Central memory CD8-positive, alpha-beta T cell (primary cell): Measurements from ENCODE around the gene PIK3C3.
"Not testable (repeated sequence)": the region's sequence is repeated elsewhere in the genome, so short reads cannot be mapped to it uniquely, and the experiment has no call there.

Source experiments
- ATAC-seq: fragments of 150-1000 bp; cut with Tn5 transposase; replicated peaks from 2 replicates; pipeline ENCODE4 v1.10.0; 2022; ENCODE audit warnings: mild to moderate bottlenecking, moderate FRiP score, moderate number of reproducible peaks; ENCODE audit not compliant: poor library complexity, severe bottlenecking; ENCODE audit errors: extremely low read depth
- DNase-seq, 2 donors: peaks; one replicate each; pipeline ENCODE4 v3.0.0; 2021; ENCODE audit warnings: low spot score in 2 of 2
- H3K27ac Mint-ChIP-seq: one replicate; pipeline ENCODE4 v1.8.0; 2022; ENCODE audit warnings: low read depth, mild to moderate bottlenecking, moderate library complexity, mixed read lengths
- H3K27me3 Mint-ChIP-seq: one replicate; pipeline ENCODE4 v1.8.0; 2022; ENCODE audit warnings: mixed read lengths
- H3K36me3 Mint-ChIP-seq: one replicate; pipeline ENCODE4 v1.8.0; 2022; ENCODE audit warnings: mild to moderate bottlenecking, moderate library complexity, mixed read lengths; ENCODE audit not compliant: insufficient read depth
- H3K4me1 Mint-ChIP-seq: one replicate; pipeline ENCODE4 v1.8.0; 2022; ENCODE audit warnings: mixed read lengths
- H3K4me3 Mint-ChIP-seq: one replicate; pipeline ENCODE4 v1.8.0; 2022; ENCODE audit warnings: mild to moderate bottlenecking, moderate library complexity, mixed read lengths
- H3K9me3 Mint-ChIP-seq: one replicate; pipeline ENCODE4 v1.8.0; 2022; ENCODE audit warnings: mixed read lengths

PIK3C3 gene

GRCh38 chr18:42001801-42002200, 46.8 kb downstream of the PIK3C3 start:
- Mint-ChIP-seq H3K9me3 (no peaks in the 10 kb centered on the region), H3K27ac (no peak overlapping the region), H3K27me3 (no peaks in the 10 kb centered on the region), H3K4me3 (no peak overlapping the region), H3K36me3 (peaks cover 39% of the 10 kb centered on the region), H3K4me1 (peaks cover 7% of the 10 kb centered on the region)
- ATAC-seq: no peak
- no peak for DNase-seq

GRCh38 chr18:42004653-42005052, 49.6 kb downstream of the PIK3C3 start:
- peaks cover 36% of the 10 kb centered on the region for H3K36me3 Mint-ChIP-seq
- no peaks in the 10 kb centered on the region for H3K27me3 Mint-ChIP-seq
- H3K9me3 Mint-ChIP-seq: no peaks in the 10 kb centered on the region
- H3K4me3 Mint-ChIP-seq: no peak overlapping the region
- H3K4me1 Mint-ChIP-seq: peaks cover 7% of the 10 kb centered on the region
- H3K27ac Mint-ChIP-seq: no peak overlapping the region
- ATAC-seq (no peak), DNase-seq (no peak)

- Mint-ChIP-seq H3K27me3 (no peaks in the 10 kb centered on the region), H3K4me3 (no peak overlapping the region), H3K36me3 (peaks cover 34% of the 10 kb centered on the region), H3K9me3 (no peaks in the 10 kb centered on the region), H3K4me1 (peaks cover 13% of the 10 kb centered on the region), H3K27ac (no peak overlapping the region)
- DNase-seq (no peak), ATAC-seq (no peak)
Observed at GRCh38 chr18:42005782-42006181, 50.7 kb downstream of the PIK3C3 start.

- H3K4me3 Mint-ChIP-seq, H3K4me1 Mint-ChIP-seq, H3K27me3 Mint-ChIP-seq, ATAC-seq, H3K9me3 Mint-ChIP-seq, H3K27ac Mint-ChIP-seq, DNase-seq: not testable (repeated sequence)
- peaks cover 36% of the 10 kb centered on the region for H3K36me3 Mint-ChIP-seq
Observed at GRCh38 chr18:42009457-42009856, 54.4 kb downstream of the PIK3C3 start.

GRCh38 chr18:42011053-42011452, 56.0 kb downstream of the PIK3C3 start:
- Mint-ChIP-seq H3K4me1 (peaks cover 9% of the 10 kb centered on the region), H3K27me3 (no peaks in the 10 kb centered on the region), H3K9me3 (no peaks in the 10 kb centered on the region), H3K27ac (no peak overlapping the region), H3K4me3 (no peak overlapping the region), H3K36me3 (peaks cover 38% of the 10 kb centered on the region)
- DNase-seq (no peak), ATAC-seq (no peak)

GRCh38 chr18:42018831-42019230, 63.8 kb downstream of the PIK3C3 start:
- H3K9me3 Mint-ChIP-seq: no peaks in the 10 kb centered on the region
- H3K36me3 Mint-ChIP-seq: peaks cover 22% of the 10 kb centered on the region
- ATAC-seq (no peak), DNase-seq (no peak)
- H3K4me1 Mint-ChIP-seq: no peaks in the 10 kb centered on the region
- no peak overlapping the region for H3K27ac Mint-ChIP-seq
- H3K4me3 Mint-ChIP-seq: no peak overlapping the region
- H3K27me3 Mint-ChIP-seq: no peaks in the 10 kb centered on the region

- H3K27me3 Mint-ChIP-seq: no peaks in the 10 kb centered on the region
- peaks cover 14% of the 10 kb centered on the region for H3K4me1 Mint-ChIP-seq
- H3K36me3 Mint-ChIP-seq: peaks cover 9% of the 10 kb centered on the region
- peak overlapping the region; percentile 14 for H3K27ac Mint-ChIP-seq
- H3K9me3 Mint-ChIP-seq: no peaks in the 10 kb centered on the region
- ATAC-seq (no peak), DNase-seq (no peak)
- H3K4me3 Mint-ChIP-seq: no peak overlapping the region
Observed at GRCh38 chr18:42024131-42024530, 69.1 kb downstream of the PIK3C3 start.

GRCh38 chr18:42025491-42025890, 70.5 kb downstream of the PIK3C3 start:
- H3K4me1 Mint-ChIP-seq: peaks cover 14% of the 10 kb centered on the region
- peak overlapping the region; percentile 29 for H3K27ac Mint-ChIP-seq
- ATAC-seq (no peak), DNase-seq (no peak)
- H3K4me3 Mint-ChIP-seq: no peak overlapping the region
- no peaks in the 10 kb centered on the region for H3K27me3 Mint-ChIP-seq
- peaks cover 17% of the 10 kb centered on the region for H3K36me3 Mint-ChIP-seq
- no peaks in the 10 kb centered on the region for H3K9me3 Mint-ChIP-seq

- no peaks in the 10 kb centered on the region for H3K27me3 Mint-ChIP-seq
- H3K4me1 Mint-ChIP-seq: peaks cover 14% of the 10 kb centered on the region
- H3K36me3 Mint-ChIP-seq: peaks cover 21% of the 10 kb centered on the region
- peak overlapping the region; percentile 49 for H3K27ac Mint-ChIP-seq
- H3K9me3 Mint-ChIP-seq: no peaks in the 10 kb centered on the region
- no peak overlapping the region for H3K4me3 Mint-ChIP-seq
- ATAC-seq (no peak), DNase-seq (no peak)
Observed at GRCh38 chr18:42025974-42026625, 71.1 kb downstream of the PIK3C3 start.

- DNase-seq (no peak), ATAC-seq (peak; percentile 43)
- Mint-ChIP-seq H3K4me3 (no peak overlapping the region), H3K27me3 (no peaks in the 10 kb centered on the region), H3K4me1 (peaks cover 14% of the 10 kb centered on the region), H3K36me3 (peaks cover 25% of the 10 kb centered on the region), H3K9me3 (no peaks in the 10 kb centered on the region), H3K27ac (no peak overlapping the region)
Observed at GRCh38 chr18:42028247-42028832, 73.3 kb downstream of the PIK3C3 start.

- Mint-ChIP-seq H3K36me3 (peaks cover 31% of the 10 kb centered on the region), H3K9me3 (no peaks in the 10 kb centered on the region), H3K27me3 (no peaks in the 10 kb centered on the region), H3K4me3 (no peak overlapping the region), H3K27ac (no peak overlapping the region), H3K4me1 (peaks cover 14% of the 10 kb centered on the region)
- DNase-seq: no peak
- no peak for ATAC-seq
Observed at GRCh38 chr18:42029092-42029491, 74.1 kb downstream of the PIK3C3 start.

- Mint-ChIP-seq H3K27me3 (no peaks in the 10 kb centered on the region), H3K36me3 (peaks cover 38% of the 10 kb centered on the region), H3K9me3 (no peaks in the 10 kb centered on the region), H3K27ac (no peak overlapping the region), H3K4me1 (peaks cover 4% of the 10 kb centered on the region), H3K4me3 (no peak overlapping the region)
- no peak for DNase-seq
- no peak for ATAC-seq
Observed at GRCh38 chr18:42030586-42031182, 75.7 kb downstream of the PIK3C3 start.

GRCh38 chr18:42032447-42032846, 77.4 kb downstream of the PIK3C3 start:
- peaks cover 44% of the 10 kb centered on the region for H3K36me3 Mint-ChIP-seq
- H3K4me1 Mint-ChIP-seq: no peaks in the 10 kb centered on the region
- H3K9me3 Mint-ChIP-seq: no peaks in the 10 kb centered on the region
- no peak overlapping the region for H3K4me3 Mint-ChIP-seq
- DNase-seq (no peak), ATAC-seq (no peak)
- H3K27ac Mint-ChIP-seq: no peak overlapping the region
- no peaks in the 10 kb centered on the region for H3K27me3 Mint-ChIP-seq
